Pancreas (tissue), 10 donors: Measurements from ENCODE around the gene ARHGEF16. TPM values are rescaled to one million over a fixed set of nuclear protein-coding genes. Genes with fewer than 3 reads are reported as not detected.

Experiments
- ATAC-seq, 4 donors: fragments of 200-7000 bp; cut with Tn5 transposase; one replicate each; pipeline versions ENCODE4 v1.8.0 to v1.9.1; 2020; ENCODE audit warnings: mild to moderate bottlenecking in 4 of 4, moderate library complexity in 4 of 4
- DNase-seq, 6 donors: peaks; one replicate each; pipeline ENCODE4 v3.0.0-alpha.2; 2020
- FAIRE-seq: peaks from 2 replicates; lab custom pipeline; 2012; peaks lifted over from hg19 to GRCh38; lab: Jason Lieb, UNC
- H3K27ac ChIP-seq, 4 donors: fragments of 200-600 bp; sonication (generic); 1 replicate in 3 of 4; 2 replicates in 1 of 4; pipeline versions ENCODE4 v1.5.0 to v1.8.0; 2020
- H3K27me3 ChIP-seq, 4 donors: fragments of 200-600 bp; one replicate each; pipeline ENCODE4 v1.8.0; 2021
- H3K36me3 ChIP-seq, 3 donors: fragments of 200-600 bp; sonication (generic) in 1 of 3; one replicate each; pipeline versions ENCODE4 v1.5.0 to v1.8.0; 2020 to 2021
- H3K4me1 ChIP-seq, 3 donors: fragments of 200-600 bp; one replicate each; pipeline ENCODE4 v1.8.0; 2021
- H3K4me3 ChIP-seq, 4 donors: fragments of 200-600 bp; sonication (generic) in 2 of 4; one replicate each; pipeline versions ENCODE4 v1.5.0 to v1.8.0; 2020 to 2021
- H3K9me3 ChIP-seq, 4 donors: fragments of 200-600 bp; one replicate each; pipeline ENCODE4 v1.8.0; 2021
- CTCF ChIP-seq, 4 donors: fragments of 200-600 bp; sonication (generic) in 3 of 4; IDR thresholded peaks; one replicate each; pipeline versions ENCODE4 v1.5.0 to v1.8.0; 2021; ENCODE audit warnings: antibody characterized with exemption in 4 of 4
- WGBS, 2 donors: extraction: QIAGEN DNeasy Blood & Tissue Kit; methylation state at CpG; one replicate each; pipeline ENCODE4 v1.1.7; 2013; 5-methylcytosine and 5-hydroxymethylcytosine counted together
- intact Hi-C, 3 donors: fragments of 100-400 bp; cut with DNase I; formaldehyde crosslinking; loops; one replicate each; pipeline versions ENCODE4 v1.11.1 to v1.14.2; 2022
- polyA plus RNA-seq, 2 donors: library from polyadenylated mRNA; stranded (reverse); fragments of 200-250 nt; gene quantifications; one replicate each; pipeline ENCODE4 v1.2.3, GENCODE V29; 2013
- total RNA-seq, 6 donors: library from RNA; stranded (reverse); fragmentation: NEBNext Ultra II Directional in 4 of 6; extraction: Animal tissue kit (Norgen Biotek cat#: 25700) in 4 of 6; gene quantifications; one replicate each; pipeline versions ENCODE4 v1.2.1 to v1.2.4, GENCODE V29; 2021 to 2023
- donor health status: healthy with polysubstance abuse.
- donor health status: DM: no; HTN: no; CAD: no; lungs with moderate emphysema.
- donor health status: DM: no; HTN: no; CAD: no.
- donor health status: control.
- donor health status: control.
- donor health status: Bipolar disorder and iron deficiency.
- donor health status: DM: yes; HTN: yes; CAD: no.
- donor health status: DM: no; HTN: no; CAD: no.
- donor health status: DM: no; HTN: no; CAD: no.
- donor health status: DM: yes; HTN: yes; CAD: no.

Gene ARHGEF16
- total and polyA plus RNA-seq, 8 donors: 8.2 to 26.4 (median 9.8) TPM

- Histone ChIP-seq H3K36me3 (no peaks in the 10 kb centered on the region), H3K4me3 (no peak overlapping the region), H3K27me3 (no peaks in the 10 kb centered on the region), H3K27ac (no peak overlapping the region), H3K9me3 (no peaks in the 10 kb centered on the region), H3K4me1 (no peaks in the 10 kb centered on the region)
- FAIRE-seq: no peak
- TF ChIP-seq CTCF (IDR thresholded peaks at IDR 0.05): no peak
- ATAC-seq: no peak
- WGBS, 2 donors: 51 to 63% methylated on average over 23 to 27 of the region's 27 CpGs
- peak in 2 of 6 donors; percentile 20 to 53 for DNase-seq
- intact Hi-C loops: no loop called here
These were observed 14.8 kb upstream of the ARHGEF16 start for GRCh38 chr1:3439346-3440299.

GRCh38 chr1:3440300-3440681 is 14.2 kb upstream of the ARHGEF16 start:
- ATAC-seq (no peak), DNase-seq (peak in 2 of 6 donors; percentile 9 to 43), FAIRE-seq (no peak)
- TF ChIP-seq CTCF (IDR thresholded peaks at IDR 0.05): no peak
- no peak overlapping the region for H3K4me3 ChIP-seq
- 49 to 54% methylated on average over 10 of the region's 10 CpGs for WGBS, 2 donors
- H3K27ac ChIP-seq: no peak overlapping the region
- H3K9me3 ChIP-seq: no peaks in the 10 kb centered on the region
- no peaks in the 10 kb centered on the region for H3K27me3 ChIP-seq
- H3K4me1 ChIP-seq: no peaks in the 10 kb centered on the region
- intact Hi-C loops: no loop called here
- H3K36me3 ChIP-seq: no peaks in the 10 kb centered on the region

GRCh38 chr1:3440711-3441409 is 13.6 kb upstream of the ARHGEF16 start:
- FAIRE-seq (no peak), ATAC-seq (no peak), DNase-seq (peak in 2 of 6 donors; percentile 6 to 24)
- no peaks in the 10 kb centered on the region for H3K9me3 ChIP-seq
- intact Hi-C loops: no loop called here
- H3K4me3 ChIP-seq: no peak overlapping the region
- H3K36me3 ChIP-seq: no peaks in the 10 kb centered on the region
- WGBS, 2 donors: 49 to 53% methylated on average over 20 of the region's 20 CpGs
- no peaks in the 10 kb centered on the region for H3K27me3 ChIP-seq
- H3K27ac ChIP-seq: no peak overlapping the region
- no peak for TF ChIP-seq CTCF (IDR thresholded peaks at IDR 0.05)
- no peaks in the 10 kb centered on the region for H3K4me1 ChIP-seq

DNA sequence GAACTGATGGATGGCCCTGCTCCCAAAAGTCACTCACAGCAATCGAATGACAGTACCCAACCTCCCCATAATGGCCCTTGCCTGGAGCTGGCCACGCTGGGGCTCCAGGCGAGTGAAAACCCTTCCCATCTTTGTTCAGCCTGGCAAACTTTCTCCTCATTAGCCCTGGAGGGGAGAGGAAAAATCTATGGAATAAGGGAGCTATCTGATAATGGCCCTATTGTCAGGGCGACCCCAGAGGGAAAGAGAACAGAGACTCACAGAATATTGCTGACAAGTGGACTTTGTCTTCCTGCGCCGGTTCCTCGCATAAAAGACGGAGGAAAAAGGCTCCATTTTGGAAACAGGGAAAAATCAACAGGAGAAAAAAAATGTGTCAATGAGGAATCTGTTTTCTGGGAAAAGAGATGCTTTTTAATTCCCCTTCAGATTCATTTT is 13.0 kb upstream of the ARHGEF16 start:
- Histone ChIP-seq H3K4me3 (no peak overlapping the region), H3K9me3 (no peaks in the 10 kb centered on the region), H3K27me3 (no peaks in the 10 kb centered on the region), H3K36me3 (no peaks in the 10 kb centered on the region), H3K4me1 (no peaks in the 10 kb centered on the region), H3K27ac (no peak overlapping the region)
- no peak for TF ChIP-seq CTCF (IDR thresholded peaks at IDR 0.05)
- no peak for ATAC-seq
- DNase-seq: peak in 1 of 6 donors; percentile 13
- WGBS, 2 donors: 24 to 29% methylated on average over 8 of the region's 8 CpGs
- intact Hi-C loops: no loop called here
- no peak for FAIRE-seq
